EH (cell line): ENCODE results near the gene ARFGAP1.
"Not testable (repeated sequence)": the region's sequence is repeated elsewhere in the genome, so short reads cannot be mapped to it uniquely, and the experiment has no call there.

Experiments used
- DNase-seq: peaks from one replicate; pipeline ENCODE4 v3.0.0-alpha.2; 2015; ENCODE audit warnings: low read depth

The ARFGAP1 gene

GRCh38 chr20:63292292-63292701 lies 19.7 kb downstream of the ARFGAP1 start:
- DNase-seq = no peak

- DNase-seq = no peak
Observed at GRCh38 chr20:63292904-63293303, 20.3 kb downstream of the ARFGAP1 start, which contains the start of gene COL20A1. Gene COL20A1, plus strand, starts transcription at chr20:63293186. Its CDS starts 1,922 bp downstream, at chr20:63295108.

- DNase-seq = peak; percentile 3
Observed at GRCh38 chr20:63293456-63293855, 20.8 kb downstream of the ARFGAP1 start.

- peak; percentile 9 for DNase-seq
Observed at GRCh38 chr20:63293871-63294535, 21.4 kb downstream of the ARFGAP1 start.

- DNase-seq = no peak
Observed at GRCh38 chr20:63294536-63294900, 21.9 kb downstream of the ARFGAP1 start.

- DNase-seq = no peak
Observed at GRCh38 chr20:63295018-63295417, 22.4 kb downstream of the ARFGAP1 start.

- DNase-seq = peak; percentile 15
Observed at GRCh38 chr20:63295422-63295821, 22.8 kb downstream of the ARFGAP1 start.

GRCh38 chr20:63295846-63296245 lies 23.2 kb downstream of the ARFGAP1 start:
- DNase-seq = no peak

- no peak for DNase-seq
Observed at GRCh38 chr20:63296531-63297299, 24.1 kb downstream of the ARFGAP1 start.

- no peak for DNase-seq
Observed at GRCh38 chr20:63297371-63297781, 24.8 kb downstream of the ARFGAP1 start.

GRCh38 chr20:63297796-63298572 lies 25.4 kb downstream of the ARFGAP1 start:
- no peak for DNase-seq

GRCh38 chr20:63298731-63299312 lies 26.2 kb downstream of the ARFGAP1 start:
- no peak for DNase-seq

GRCh38 chr20:63301671-63302070 lies 29.1 kb downstream of the ARFGAP1 start:
- no peak for DNase-seq

GRCh38 chr20:63303095-63303666 lies 30.6 kb downstream of the ARFGAP1 start:
- no peak for DNase-seq

GRCh38 chr20:63305393-63305792 lies 32.8 kb downstream of the ARFGAP1 start:
- no peak for DNase-seq

GRCh38 chr20:63305933-63306672 lies 33.5 kb downstream of the ARFGAP1 start:
- not testable (repeated sequence) for DNase-seq

- DNase-seq = no peak
Observed at GRCh38 chr20:63306673-63307537, 34.3 kb downstream of the ARFGAP1 start.

GRCh38 chr20:63307538-63308217 lies 35.1 kb downstream of the ARFGAP1 start:
- DNase-seq = no peak

GRCh38 chr20:63308218-63308911 lies 35.8 kb downstream of the ARFGAP1 start:
- DNase-seq = no peak
